HG03039 (cell line): ENCODE results near the gene ADD3.

Source experiments
- ATAC-seq: cut with Tn5 transposase; IDR thresholded peaks from one replicate; pipeline ENCODE4 v1.9.1; 2021; ENCODE audit warnings: mild to moderate bottlenecking, moderate library complexity; ENCODE audit not compliant: unreplicated experiment

ADD3 gene

GRCh38 chr10:110144507-110144906 is 136.7 kb downstream of the ADD3 start:
- ATAC-seq, result no peak

GRCh38 chr10:110147961-110148360 is 140.2 kb downstream of the ADD3 start:
- no peak for ATAC-seq

GRCh38 chr10:110149259-110149658 is 141.5 kb downstream of the ADD3 start:
- ATAC-seq, result no peak

GRCh38 chr10:110150046-110150445 is 142.3 kb downstream of the ADD3 start:
- ATAC-seq, result no peak

GRCh38 chr10:110150981-110151380 is 143.2 kb downstream of the ADD3 start:
- ATAC-seq, result no peak

GRCh38 chr10:110151467-110151866 is 143.7 kb downstream of the ADD3 start:
- no peak for ATAC-seq

- ATAC-seq, result no peak
These were observed 144.2 kb downstream of the ADD3 start for GRCh38 chr10:110151971-110152370.

GRCh38 chr10:110153396-110153795 is 145.6 kb downstream of the ADD3 start:
- ATAC-seq, result no peak

- ATAC-seq, result no peak
These were observed 148.3 kb downstream of the ADD3 start for GRCh38 chr10:110156046-110156445.

GRCh38 chr10:110158051-110159005 is 150.5 kb downstream of the ADD3 start:
- ATAC-seq, result no peak

GRCh38 chr10:110160081-110160480 is 152.3 kb downstream of the ADD3 start:
- no peak for ATAC-seq

GRCh38 chr10:110160522-110160921 is 152.7 kb downstream of the ADD3 start:
- no peak for ATAC-seq

- no peak for ATAC-seq
These were observed 155.0 kb downstream of the ADD3 start for GRCh38 chr10:110162741-110163145.

- no peak for ATAC-seq
These were observed 155.5 kb downstream of the ADD3 start for GRCh38 chr10:110163192-110163773.

GRCh38 chr10:110163841-110164240 is 156.1 kb downstream of the ADD3 start:
- ATAC-seq, result no peak

- no peak for ATAC-seq
These were observed 157.5 kb downstream of the ADD3 start for GRCh38 chr10:110165239-110165638.

- no peak for ATAC-seq
These were observed 159.4 kb downstream of the ADD3 start for GRCh38 chr10:110167149-110167548.

GRCh38 chr10:110168601-110169481 is 161.1 kb downstream of the ADD3 start:
- no peak for ATAC-seq

- ATAC-seq, result no peak
These were observed 161.8 kb downstream of the ADD3 start for GRCh38 chr10:110169586-110169985.

GRCh38 chr10:110170142-110170971 is 162.6 kb downstream of the ADD3 start:
- ATAC-seq, result no peak
